HG03139 (cell line): ENCODE results near the gene LRRC58.
"Not testable (repeated sequence)": the region's sequence is repeated elsewhere in the genome, so short reads cannot be mapped to it uniquely, and the experiment has no call there.

ENCODE experiments used
- ATAC-seq: cut with Tn5 transposase; IDR thresholded peaks from one replicate; pipeline ENCODE4 v1.9.1; 2021; ENCODE audit not compliant: unreplicated experiment

Gene LRRC58

GRCh38 chr3:120341658-120342346 is 7.4 kb downstream of the LRRC58 start:
- no peak for ATAC-seq

DNA sequence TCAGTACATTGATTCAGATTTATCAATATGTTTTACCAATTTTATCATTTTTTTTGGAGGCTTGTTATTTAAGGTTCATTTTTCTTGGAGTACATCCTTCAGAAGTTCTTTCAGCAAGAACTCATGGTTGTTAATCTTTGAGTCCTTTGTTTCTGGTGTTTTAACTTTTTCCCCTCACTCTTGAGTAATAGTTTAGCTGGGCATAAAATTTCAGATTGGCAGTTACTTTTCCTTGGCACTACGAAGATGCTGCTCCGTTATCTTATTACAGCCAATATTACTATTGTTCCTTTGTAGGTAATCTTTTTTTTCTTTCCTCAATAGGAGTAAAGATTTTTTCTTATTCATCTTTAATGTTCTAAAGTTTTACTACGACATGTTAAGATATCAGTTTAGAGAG is 9.8 kb downstream of the LRRC58 start:
- no peak for ATAC-seq

DNA sequence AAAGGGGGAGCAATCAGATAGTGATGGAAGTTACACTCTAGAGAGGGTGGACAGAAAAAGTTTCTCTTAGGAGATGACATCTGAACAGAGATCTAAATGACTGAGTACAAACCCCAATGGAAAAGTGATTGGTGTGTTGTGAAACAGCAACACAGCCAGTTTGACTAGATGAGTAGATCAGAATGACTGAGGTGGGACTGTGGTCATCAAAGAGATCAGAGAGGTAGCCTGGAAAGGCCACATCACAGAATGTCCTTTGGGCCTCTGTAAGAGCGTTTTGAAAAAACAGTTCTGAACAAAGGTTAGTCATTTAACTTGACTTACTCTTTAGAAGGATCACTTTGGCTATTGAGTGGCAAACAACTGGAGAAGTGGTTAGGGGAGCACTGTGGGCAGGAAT is 10.6 kb downstream of the LRRC58 start:
- no peak for ATAC-seq

DNA sequence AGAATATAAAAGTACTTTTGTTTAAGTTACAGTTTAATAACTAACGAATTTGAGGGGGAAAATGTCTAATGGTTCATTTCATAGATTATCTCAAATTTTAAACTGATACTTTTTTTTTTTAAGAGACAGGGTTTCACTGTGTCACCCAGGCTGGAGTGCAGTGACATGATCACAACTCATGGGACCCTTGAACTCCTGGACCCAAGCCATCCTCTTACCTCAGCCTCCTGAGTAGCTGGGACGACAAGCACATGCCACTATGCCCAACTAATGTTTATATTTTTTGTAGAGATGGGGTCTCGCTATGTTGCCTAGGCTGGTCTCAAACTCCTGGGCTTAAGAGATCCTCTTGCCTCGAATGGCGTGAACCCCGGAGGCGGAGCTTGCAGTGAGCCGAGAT is 16.5 kb downstream of the LRRC58 start:
- no peak for ATAC-seq

- ATAC-seq = no peak
These were observed 18.1 kb downstream of the LRRC58 start for GRCh38 chr3:120331076-120331475.

GRCh38 chr3:120326784-120327183 is 22.4 kb downstream of the LRRC58 start:
- ATAC-seq = no peak

GRCh38 chr3:120324190-120324589 is 25.0 kb downstream of the LRRC58 start:
- no peak for ATAC-seq

GRCh38 chr3:120323761-120324160 is 25.4 kb downstream of the LRRC58 start:
- ATAC-seq = not testable (repeated sequence)

DNA sequence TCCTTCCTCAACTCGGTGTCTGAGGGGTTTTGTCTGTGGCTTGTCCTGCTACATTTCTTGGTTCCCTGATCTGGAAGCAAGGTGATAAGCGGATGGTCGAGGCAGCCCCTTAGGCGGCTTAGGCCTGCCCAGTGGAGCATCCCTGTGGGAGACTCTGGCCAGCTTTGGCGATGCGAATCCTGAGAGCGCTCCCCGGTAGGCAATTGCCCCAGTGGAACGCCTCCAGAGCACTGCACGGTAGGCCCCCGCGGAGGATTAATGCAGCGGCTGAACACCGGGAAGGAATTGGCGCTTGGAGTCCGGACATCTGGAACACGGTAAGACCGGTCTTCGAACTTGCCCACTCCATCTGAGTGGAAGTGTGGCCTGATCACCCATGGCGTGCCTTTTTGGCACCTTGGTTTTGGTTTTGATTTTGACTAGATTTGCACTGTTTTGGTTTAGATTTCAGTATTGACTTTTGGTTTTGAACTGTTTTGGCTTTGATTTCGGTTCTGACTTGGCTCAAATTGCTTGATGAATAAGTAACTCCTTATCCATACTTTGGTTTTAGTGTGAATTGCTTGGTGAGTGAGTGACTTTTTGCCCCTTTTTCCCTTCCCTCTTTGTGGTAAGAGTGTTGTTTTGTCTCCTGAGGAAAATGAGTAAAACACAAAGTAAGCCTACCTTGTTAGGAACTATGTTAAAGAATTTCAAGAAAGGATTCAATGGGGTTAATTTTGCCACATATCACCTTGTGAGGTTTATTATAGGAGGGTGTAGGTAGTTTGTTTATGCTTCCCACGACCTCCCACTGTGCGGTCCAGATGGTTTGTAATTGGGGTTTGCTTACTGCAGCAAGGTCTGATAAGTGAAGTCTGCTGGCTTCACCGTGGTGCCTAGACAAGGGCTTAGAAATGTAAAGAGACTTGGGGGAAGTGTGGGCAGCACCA is 37.0 kb downstream of the LRRC58 start:
- ATAC-seq = no peak

- ATAC-seq = no peak
These were observed 42.4 kb downstream of the LRRC58 start for GRCh38 chr3:120306519-120307455.

DNA sequence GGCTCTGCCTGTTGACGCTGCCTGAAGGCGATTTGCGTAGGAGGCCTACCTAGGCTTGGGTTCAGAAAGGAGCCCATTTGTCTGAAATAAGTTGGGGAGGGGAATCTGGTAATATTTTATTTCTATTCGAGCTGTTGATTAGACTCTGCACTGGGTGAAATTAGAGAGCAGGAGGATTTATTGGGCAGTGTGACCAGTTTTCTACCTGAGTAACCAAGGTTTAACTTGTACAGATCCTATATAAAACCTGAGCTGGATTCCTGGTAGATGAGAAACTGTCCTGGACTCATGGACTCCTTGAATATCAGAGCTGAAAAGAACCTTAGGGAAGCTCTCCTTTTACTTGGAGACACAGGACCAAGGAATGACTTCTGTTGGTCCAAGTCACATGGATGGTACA is 44.5 kb downstream of the LRRC58 start:
- no peak for ATAC-seq

DNA sequence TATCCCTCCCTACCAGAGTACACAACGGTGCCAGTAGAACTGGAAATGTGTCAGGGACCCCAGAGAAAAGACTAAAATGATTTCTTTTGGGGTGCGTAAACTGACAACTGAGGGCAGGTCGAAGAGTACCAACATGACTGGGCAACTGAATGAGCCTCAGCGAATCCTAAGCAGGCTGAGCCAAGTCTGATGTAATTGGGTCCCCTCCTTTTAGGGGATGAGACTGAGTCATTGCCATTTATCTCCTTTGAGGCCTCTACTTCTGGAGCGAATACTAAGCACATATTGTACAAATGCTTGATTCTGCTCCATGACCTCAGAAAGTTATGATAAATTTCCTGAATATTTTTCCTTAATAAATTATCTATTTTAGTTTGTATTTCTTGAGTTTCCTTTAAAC is 46.8 kb downstream of the LRRC58 start:
- no peak for ATAC-seq

DNA sequence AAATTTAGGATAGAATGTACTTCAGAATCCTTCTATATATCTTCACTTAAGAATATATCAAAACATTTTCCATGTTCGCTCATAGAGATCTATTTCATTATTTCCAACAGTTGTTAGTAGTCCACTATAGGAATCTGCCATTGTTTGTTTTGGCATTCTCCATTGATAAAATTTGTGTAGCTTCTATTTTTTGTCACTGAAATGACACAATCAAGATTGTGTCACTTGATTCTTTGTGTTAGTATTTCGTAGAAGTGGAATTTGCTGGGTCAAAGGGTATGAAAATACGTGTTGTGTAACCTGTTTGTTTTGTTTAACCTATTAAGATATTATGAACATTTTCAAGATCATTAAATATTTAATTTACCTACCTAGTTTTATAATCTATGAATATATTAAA is 48.2 kb downstream of the LRRC58 start:
- ATAC-seq = no peak

GRCh38 chr3:120299403-120299802 is 49.8 kb downstream of the LRRC58 start:
- ATAC-seq = no peak

DNA sequence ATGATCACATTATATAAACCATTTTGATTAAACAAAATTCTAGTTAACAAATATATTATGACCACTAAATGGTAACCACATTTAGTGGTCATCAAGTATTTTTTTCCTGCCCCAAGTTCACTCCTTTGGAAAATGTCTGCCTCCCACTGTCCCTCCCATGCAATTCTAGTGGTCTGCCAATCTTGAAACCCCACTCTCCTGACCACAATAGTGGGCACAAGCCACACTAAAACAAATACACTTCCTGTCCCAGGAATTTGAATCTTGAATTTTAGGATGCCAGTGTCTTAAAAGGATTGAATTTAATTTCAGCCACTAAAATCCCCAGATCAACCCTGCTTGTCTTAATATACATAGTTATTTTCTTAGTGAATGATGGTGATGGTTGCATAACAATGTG is 50.2 kb downstream of the LRRC58 start:
- no peak for ATAC-seq

- ATAC-seq = not testable (repeated sequence)
These were observed 57.6 kb downstream of the LRRC58 start for GRCh38 chr3:120291552-120291951.

- no peak for ATAC-seq
These were observed 59.5 kb downstream of the LRRC58 start for GRCh38 chr3:120289636-120290035.

DNA sequence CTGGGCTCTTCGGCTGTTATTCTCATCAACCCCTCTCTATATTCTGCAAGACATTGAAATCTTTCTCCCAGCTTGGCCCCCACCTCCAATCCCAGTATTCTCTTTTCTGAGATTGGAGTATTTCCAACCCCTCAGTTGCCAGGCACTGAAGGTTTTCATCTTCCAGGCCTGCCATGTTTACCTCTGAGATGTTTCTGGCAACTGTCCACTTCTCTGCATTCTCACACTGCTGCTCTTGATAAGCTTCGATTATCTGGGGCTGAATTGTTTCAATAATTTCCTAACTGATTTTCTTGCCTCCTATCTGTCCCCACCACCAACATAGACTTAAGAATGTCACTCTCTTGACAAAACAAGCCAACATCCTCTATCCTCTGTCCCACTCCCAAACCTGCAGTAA is 62.7 kb downstream of the LRRC58 start:
- ATAC-seq = no peak

DNA sequence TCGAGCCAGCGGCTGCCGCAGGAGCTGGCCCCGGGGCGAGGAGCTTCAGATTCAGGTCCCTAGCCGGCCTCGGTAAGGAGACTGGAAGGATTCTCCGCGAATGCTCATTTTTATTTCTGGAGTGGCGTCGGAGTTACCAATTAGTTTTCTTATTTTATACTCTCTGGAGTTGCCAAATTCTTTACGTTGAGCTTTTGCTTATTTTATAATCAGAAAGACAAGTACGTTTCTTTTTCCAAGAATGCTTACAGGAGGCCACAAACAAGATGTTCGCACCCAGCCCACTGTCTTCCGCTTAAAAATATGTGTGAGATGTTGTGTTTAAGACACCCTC is 63.7 kb downstream of the LRRC58 start:
- ATAC-seq = no peak

GRCh38 chr3:120284747-120285507 is 64.2 kb downstream of the LRRC58 start, which contains the start of gene GPR156:
Gene GPR156 (minus strand): TSS chr3:120285222. CDS start chr3:120244098, 41,124 bp downstream.
- no peak for ATAC-seq
